Trophoblast cell (in vitro differentiated cells and primary cell): ENCODE data around the gene C5orf58.

ENCODE experiments used
- DNase-seq, 2 donors: peaks; one replicate each; pipeline ENCODE4 v3.0.0-alpha.2; 2016
- H2AFZ ChIP-seq: 2 replicates; pipeline ENCODE4 v1.6.1; 2013; ENCODE audit warnings: low read length, moderate library complexity, mild to moderate bottlenecking; ENCODE audit not compliant: insufficient read depth, poor library complexity
- H2AK5ac ChIP-seq: 2 replicates; pipeline ENCODE4 v1.6.1; 2013; ENCODE audit warnings: mild to moderate bottlenecking, low read length
- H2BK120ac ChIP-seq: 2 replicates; pipeline ENCODE4 v1.6.1; 2013; ENCODE audit warnings: low read length, mild to moderate bottlenecking, moderate library complexity; ENCODE audit not compliant: insufficient read depth, poor library complexity
- H2BK12ac ChIP-seq: 2 replicates; pipeline ENCODE4 v1.6.1; 2013; ENCODE audit warnings: mild to moderate bottlenecking, low read length, moderate library complexity
- H2BK5ac ChIP-seq: 2 replicates; pipeline ENCODE4 v1.6.1; 2013; ENCODE audit warnings: low read length, low read depth, moderate library complexity, mild to moderate bottlenecking; ENCODE audit not compliant: poor library complexity
- H3K14ac ChIP-seq: 2 replicates; pipeline ENCODE4 v1.6.1; 2013; ENCODE audit warnings: mild to moderate bottlenecking, low read length
- H3K18ac ChIP-seq: 2 replicates; pipeline ENCODE4 v1.6.1; 2013; ENCODE audit warnings: mild to moderate bottlenecking, low read length
- H3K23ac ChIP-seq: 2 replicates; pipeline ENCODE4 v1.6.1; 2013; ENCODE audit warnings: low read length
- H3K27ac ChIP-seq: 2 replicates; pipeline ENCODE4 v1.5.1; 2013; ENCODE audit warnings: low read depth, mild to moderate bottlenecking, inconsistent platforms, low read length, moderate library complexity
- H3K27me3 ChIP-seq: 2 replicates; pipeline ENCODE4 v1.6.1; 2013; ENCODE audit warnings: inconsistent platforms, mild to moderate bottlenecking, low read length, moderate library complexity; ENCODE audit not compliant: insufficient read depth
- H3K36me3 ChIP-seq, 2 experiments: 1 replicate in 1 of 2; 2 replicates in 1 of 2; pipeline ENCODE4 v1.6.1; 2013; ENCODE audit warnings: low read length in 2 of 2, mild to moderate bottlenecking in 2 of 2, moderate library complexity in 1 of 2; ENCODE audit not compliant: insufficient read depth in 2 of 2, control insufficient read depth in 1 of 2
- H3K4ac ChIP-seq: 2 replicates; pipeline ENCODE4 v1.6.1; 2013; ENCODE audit warnings: low read depth, mild to moderate bottlenecking, low read length, moderate library complexity
- H3K4me1 ChIP-seq, 2 experiments: 1 replicate in 1 of 2; 2 replicates in 1 of 2; pipeline ENCODE4 v1.6.1; 2013; ENCODE audit warnings: low read length in 2 of 2, mild to moderate bottlenecking in 2 of 2, moderate library complexity in 1 of 2; ENCODE audit not compliant: insufficient read depth in 2 of 2, control insufficient read depth in 1 of 2
- H3K4me2 ChIP-seq: 2 replicates; pipeline ENCODE4 v1.6.1; 2013; ENCODE audit warnings: inconsistent platforms, mild to moderate bottlenecking, low read length, moderate library complexity
- H3K4me3 ChIP-seq: 2 replicates; pipeline ENCODE4 v1.5.1; 2013; ENCODE audit warnings: mild to moderate bottlenecking, low read depth, low read length, inconsistent platforms
- H3K79me1 ChIP-seq: one replicate; pipeline ENCODE4 v1.6.1; 2013; ENCODE audit warnings: low read length
- H3K79me2 ChIP-seq: 2 replicates; pipeline ENCODE4 v1.6.1; 2013; ENCODE audit warnings: low read length, mild to moderate bottlenecking; ENCODE audit not compliant: control insufficient read depth, insufficient read depth, poor library complexity
- H3K9ac ChIP-seq: 2 replicates; pipeline ENCODE4 v1.6.1; 2013; ENCODE audit warnings: mild to moderate bottlenecking, low read length
- H3K9me3 ChIP-seq: 2 replicates; pipeline ENCODE4 v1.6.1; 2013; ENCODE audit warnings: low read depth, mild to moderate bottlenecking, control low read depth, inconsistent platforms, low read length; ENCODE audit not compliant: insufficient read depth
- H4K12ac ChIP-seq: 2 replicates; pipeline ENCODE4 v1.6.1; 2013; ENCODE audit warnings: low read depth, mild to moderate bottlenecking, low read length, moderate library complexity
- H4K8ac ChIP-seq: 2 replicates; pipeline ENCODE4 v1.6.1; 2013; ENCODE audit warnings: low read depth, mild to moderate bottlenecking, low read length, moderate library complexity
- H4K91ac ChIP-seq: one replicate; pipeline ENCODE4 v1.6.1; 2013; ENCODE audit warnings: low read depth, mild to moderate bottlenecking, low read length, moderate library complexity
- WGBS: extraction: QIAGEN DNeasy Blood & Tissue Kit; methylation state at CpG from one replicate; pipeline ENCODE4 v1.1.7; 2013; ENCODE audit warnings: missing lambda C conversion rate; ENCODE audit not compliant: insufficient read length, insufficient coverage; ENCODE audit errors: extremely low coverage; 5-methylcytosine and 5-hydroxymethylcytosine counted together

The C5orf58 gene

DNA sequence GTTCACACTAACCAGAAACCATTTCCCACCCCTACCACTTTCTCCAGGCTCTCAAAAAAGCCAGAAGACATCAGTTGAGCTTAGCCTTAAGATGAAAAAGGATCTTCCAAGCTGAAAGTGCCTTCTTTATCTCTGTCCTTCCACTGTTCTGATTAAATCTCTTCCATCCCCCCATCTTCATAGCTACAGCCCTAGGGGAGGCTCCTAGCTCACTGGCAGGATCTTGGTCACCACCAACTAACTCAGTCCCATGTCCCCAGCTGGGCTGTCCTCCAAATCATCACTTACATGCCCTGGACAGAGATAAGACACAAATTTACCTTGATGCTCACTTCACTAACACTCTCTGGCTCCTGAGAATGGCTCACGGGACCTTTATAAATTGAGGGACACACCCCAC is 50.5 kb downstream of the C5orf58 start:
- peaks cover 2% of the 10 kb centered on the region for H3K27me3 ChIP-seq
- no peak overlapping the region for H3K4me2 ChIP-seq
- H2BK5ac ChIP-seq, result no peak overlapping the region
- H3K27ac ChIP-seq, result no peak overlapping the region
- peaks cover 2% of the 10 kb centered on the region for H3K79me1 ChIP-seq
- H3K79me2 ChIP-seq, result no peaks in the 10 kb centered on the region
- no peak overlapping the region for H2AK5ac ChIP-seq
- H3K18ac ChIP-seq, result no peak overlapping the region
- peaks cover 5% of the 10 kb centered on the region for H3K9me3 ChIP-seq
- H3K4ac ChIP-seq, result no peak overlapping the region
- H3K14ac ChIP-seq, result no peak overlapping the region
- H3K9ac ChIP-seq, result no peak overlapping the region
- no peak overlapping the region for H3K23ac ChIP-seq
- H4K8ac ChIP-seq, result no peak overlapping the region
- WGBS, result no CpG with 5 or more reads among the region's 1 CpG
- H3K4me3 ChIP-seq, result no peak overlapping the region
- peaks cover 8 to 14% of the 10 kb centered on the region in 2 experiments for H3K4me1 ChIP-seq
- H4K91ac ChIP-seq, result no peak overlapping the region
- DNase-seq, result no peak
- no peak overlapping the region for H2BK120ac ChIP-seq
- H2BK12ac ChIP-seq, result no peak overlapping the region
- no peak overlapping the region for H4K12ac ChIP-seq
- H2AFZ ChIP-seq, result no peak overlapping the region
- H3K36me3 ChIP-seq, result no peaks in the 10 kb centered on the region

- Histone ChIP-seq H3K27me3 (peaks cover 2% of the 10 kb centered on the region), H2BK5ac (no peak overlapping the region), H3K79me1 (peaks cover 2% of the 10 kb centered on the region), H3K14ac (no peak overlapping the region), H3K4ac (no peak overlapping the region), H2BK120ac (no peak overlapping the region), H3K27ac (no peak overlapping the region), H3K4me3 (no peak overlapping the region), H3K9ac (no peak overlapping the region), H2BK12ac (no peak overlapping the region), H3K4me2 (no peak overlapping the region), H3K36me3 (no peaks in the 10 kb centered on the region), H3K79me2 (no peaks in the 10 kb centered on the region), H4K91ac (no peak overlapping the region), H3K4me1 (peaks cover 5 to 6% of the 10 kb centered on the region in 2 experiments), H2AK5ac (no peak overlapping the region), H3K18ac (no peak overlapping the region), H2AFZ (no peak overlapping the region), H3K23ac (no peak overlapping the region), H4K8ac (no peak overlapping the region), H4K12ac (no peak overlapping the region), H3K9me3 (peaks cover 6% of the 10 kb centered on the region)
- WGBS, result no CpG with 5 or more reads among the region's 2 CpGs
- DNase-seq, result no peak
Observed at GRCh38 chr5:170284231-170284630, 51.4 kb downstream of the C5orf58 start.

DNA sequence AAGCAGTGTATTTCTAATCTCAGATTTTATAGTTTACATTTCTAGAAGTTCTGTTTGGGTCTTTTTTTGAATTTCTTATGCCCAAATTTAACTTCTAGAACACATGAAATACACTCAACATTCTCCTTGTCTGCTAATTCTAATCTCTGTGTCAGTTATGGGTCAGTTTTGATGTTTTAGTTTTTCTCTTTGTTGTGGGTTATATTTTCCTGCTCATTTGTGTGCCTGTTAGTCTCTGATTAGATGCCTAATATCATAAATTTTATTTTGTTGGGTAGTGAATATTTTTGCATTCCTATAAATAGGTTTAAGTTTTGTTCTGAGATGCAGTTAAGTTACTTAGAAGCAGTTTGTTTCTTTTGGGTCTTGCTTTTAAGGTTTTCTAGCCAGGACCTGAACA is 52.4 kb downstream of the C5orf58 start:
- Histone ChIP-seq H4K91ac (no peak overlapping the region), H3K4me1 (peaks cover under 1 to 2% of the 10 kb centered on the region in 2 experiments), H3K23ac (no peak overlapping the region), H3K4ac (no peak overlapping the region), H3K27ac (no peak overlapping the region), H3K79me1 (no peaks in the 10 kb centered on the region), H3K79me2 (no peaks in the 10 kb centered on the region), H3K4me2 (no peak overlapping the region), H2BK5ac (no peak overlapping the region), H2AFZ (no peak overlapping the region), H3K14ac (no peak overlapping the region), H3K4me3 (no peak overlapping the region), H3K9me3 (peaks cover 12% of the 10 kb centered on the region), H3K36me3 (no peaks in the 10 kb centered on the region), H2BK120ac (no peak overlapping the region), H4K12ac (no peak overlapping the region), H2AK5ac (no peak overlapping the region), H2BK12ac (no peak overlapping the region), H3K27me3 (peaks cover 2% of the 10 kb centered on the region), H4K8ac (no peak overlapping the region), H3K18ac (no peak overlapping the region), H3K9ac (no peak overlapping the region)
- DNase-seq, result no peak

GRCh38 chr5:170286386-170286925 is 53.7 kb downstream of the C5orf58 start:
- H4K12ac ChIP-seq, result no peak overlapping the region
- H3K4me2 ChIP-seq, result no peak overlapping the region
- no peak overlapping the region for H3K4ac ChIP-seq
- H3K27ac ChIP-seq, result no peak overlapping the region
- H3K27me3 ChIP-seq, result peaks cover 2% of the 10 kb centered on the region
- H3K79me2 ChIP-seq, result no peaks in the 10 kb centered on the region
- H3K14ac ChIP-seq, result no peak overlapping the region
- H3K18ac ChIP-seq, result no peak overlapping the region
- H3K9ac ChIP-seq, result no peak overlapping the region
- H3K23ac ChIP-seq, result no peak overlapping the region
- no peak overlapping the region for H3K4me3 ChIP-seq
- peaks cover 0 to 2% of the 10 kb centered on the region in 2 experiments for H3K4me1 ChIP-seq
- no peak overlapping the region for H2BK120ac ChIP-seq
- no CpG with 5 or more reads among the region's 3 CpGs for WGBS
- DNase-seq, result no peak
- H2BK12ac ChIP-seq, result no peak overlapping the region
- no peak overlapping the region for H4K91ac ChIP-seq
- no peak overlapping the region for H4K8ac ChIP-seq
- no peaks in the 10 kb centered on the region for H3K36me3 ChIP-seq
- H3K9me3 ChIP-seq, result peaks cover 12% of the 10 kb centered on the region
- no peak overlapping the region for H2BK5ac ChIP-seq
- H3K79me1 ChIP-seq, result no peaks in the 10 kb centered on the region
- no peak overlapping the region for H2AK5ac ChIP-seq
- H2AFZ ChIP-seq, result no peak overlapping the region
